Neuronal stem cell (in vitro differentiated cells): ENCODE measurements around the gene PLIN5.

Source experiments
- DNase-seq: peaks from one replicate; pipeline ENCODE4 v3.0.0-alpha.2; 2013; ENCODE audit warnings: low spot score
- H2AFZ ChIP-seq: one replicate; pipeline ENCODE4 v1.6.1; 2013; ENCODE audit warnings: mild to moderate bottlenecking, low read length, inconsistent platforms
- H2AK5ac ChIP-seq: 2 replicates; pipeline ENCODE4 v1.6.1; 2013; ENCODE audit warnings: low read depth, mild to moderate bottlenecking, inconsistent platforms, low read length, moderate library complexity, mixed read lengths
- H2BK120ac ChIP-seq: 2 replicates; pipeline ENCODE4 v1.6.1; 2013; ENCODE audit warnings: low read depth, mild to moderate bottlenecking, inconsistent platforms, low read length, moderate library complexity, mixed read lengths
- H2BK12ac ChIP-seq: one replicate; pipeline ENCODE4 v1.6.1; 2013; ENCODE audit warnings: low read length, inconsistent platforms
- H2BK15ac ChIP-seq: 2 replicates; pipeline ENCODE4 v1.6.1; 2013; ENCODE audit warnings: mild to moderate bottlenecking, low read length, inconsistent platforms, mixed read lengths
- H2BK5ac ChIP-seq: one replicate; pipeline ENCODE4 v1.6.1; 2013; ENCODE audit warnings: inconsistent platforms, mild to moderate bottlenecking, low read length, moderate library complexity
- H3K14ac ChIP-seq: one replicate; pipeline ENCODE4 v1.6.1; 2013; ENCODE audit warnings: low read length, inconsistent platforms
- H3K18ac ChIP-seq: 2 replicates; pipeline ENCODE4 v1.6.1; 2013; ENCODE audit warnings: low read length, inconsistent platforms
- H3K23ac ChIP-seq: 2 replicates; pipeline ENCODE4 v1.6.1; 2013; ENCODE audit warnings: low read depth, mild to moderate bottlenecking, mixed read lengths, low read length, inconsistent platforms; ENCODE audit not compliant: poor library complexity
- H3K27ac ChIP-seq: replicated peaks from 3 replicates; pipeline ENCODE4 v1.5.1; 2013; ENCODE audit warnings: low read length, inconsistent platforms
- H3K27me3 ChIP-seq, 3 experiments: 2 replicates each; pipeline ENCODE4 v1.6.1; 2013; ENCODE audit warnings: low read length in 3 of 3, mild to moderate bottlenecking in 2 of 3, inconsistent platforms in 1 of 3, low read depth in 1 of 3, mixed read lengths in 1 of 3, moderate library complexity in 1 of 3; ENCODE audit not compliant: control insufficient read depth in 3 of 3, insufficient read depth in 3 of 3
- H3K36me3 ChIP-seq, 2 donors: replicated peaks in 1 of 2; 2 replicates each; pipeline ENCODE4 v1.6.1; 2013; ENCODE audit warnings: low read length in 2 of 2; ENCODE audit not compliant: control insufficient read depth in 2 of 2, insufficient read depth in 2 of 2
- H3K4ac ChIP-seq: 2 replicates; pipeline ENCODE4 v1.6.1; 2013; ENCODE audit warnings: inconsistent platforms, mild to moderate bottlenecking, low read length, moderate library complexity
- H3K4me1 ChIP-seq, 2 donors: 1 replicate in 1 of 2; 2 replicates in 1 of 2; pipeline ENCODE4 v1.6.1; 2013; ENCODE audit warnings: low read length in 2 of 2, low read depth in 1 of 2; ENCODE audit not compliant: control insufficient read depth in 2 of 2, insufficient read depth in 1 of 2
- H3K4me2 ChIP-seq: one replicate; pipeline ENCODE4 v1.6.1; 2013; ENCODE audit warnings: mild to moderate bottlenecking, low read length, inconsistent platforms; ENCODE audit not compliant: insufficient read depth, poor library complexity, severe bottlenecking
- H3K4me3 ChIP-seq, 2 donors: 2 replicates each; pipeline ENCODE4 v1.5.1; 2013; ENCODE audit warnings: low read length in 2 of 2, mild to moderate bottlenecking in 2 of 2, inconsistent platforms in 1 of 2, moderate library complexity in 1 of 2
- H3K79me1 ChIP-seq: one replicate; pipeline ENCODE4 v1.6.1; 2013; ENCODE audit warnings: low read depth, mild to moderate bottlenecking, inconsistent platforms, low read length, moderate library complexity
- H3K9ac ChIP-seq: one replicate; pipeline ENCODE4 v1.6.1; 2013; ENCODE audit warnings: mild to moderate bottlenecking, low read depth, low read length, inconsistent platforms; ENCODE audit not compliant: poor library complexity
- H3K9me3 ChIP-seq, 2 donors: replicated peaks in 1 of 2; 2 replicates each; pipeline versions ENCODE3 to v1.6.1; 2013; ENCODE audit warnings: low read length in 2 of 2, mild to moderate bottlenecking in 2 of 2, inconsistent platforms in 1 of 2, low read depth in 1 of 2, mixed read lengths in 1 of 2, moderate library complexity in 1 of 2; ENCODE audit not compliant: control insufficient read depth in 2 of 2, insufficient read depth in 1 of 2
- H4K8ac ChIP-seq: one replicate; pipeline ENCODE4 v1.6.1; 2013; ENCODE audit warnings: low read depth, mild to moderate bottlenecking, inconsistent platforms, low read length, moderate library complexity
- H4K91ac ChIP-seq: one replicate; pipeline ENCODE4 v1.6.1; 2013; ENCODE audit warnings: low read length, low read depth, mild to moderate bottlenecking, inconsistent platforms; ENCODE audit not compliant: poor library complexity
- WGBS, 2 donors: extraction: QIAGEN DNeasy Blood & Tissue Kit; methylation state at CpG; one replicate each; pipeline ENCODE4 v1.1.7; 2013; ENCODE audit warnings: missing lambda C conversion rate in 2 of 2, mixed read lengths in 1 of 2; ENCODE audit not compliant: insufficient read length in 2 of 2, insufficient replicate concordance in 1 of 2; ENCODE audit errors: extremely low coverage in 2 of 2; 5-methylcytosine and 5-hydroxymethylcytosine counted together

The PLIN5 gene

GRCh38 chr19:4518345-4519171 lies 16.5 kb downstream of the PLIN5 start, which contains the start of gene PLIN4:
Gene PLIN4 (minus strand): TSS chr19:4518486. CDS start chr19:4518272, 214 bp downstream.
- Histone ChIP-seq H4K91ac (peak within 1 kb of the TSS; percentile 43), H2BK15ac (peak within 1 kb of the TSS; percentile 67), H3K79me1 (no peaks in the 10 kb centered on the region), H3K4me3 (peak within 1 kb of the TSS in 1 of 2 donors; percentile 31), H3K9ac (no peak within 1 kb of the TSS), H3K36me3 (no peaks in the 10 kb centered on the region), H3K14ac (peak within 1 kb of the TSS; percentile 71), H3K4me2 (peak within 1 kb of the TSS; percentile 11), H3K27ac (no peak within 1 kb of the TSS), H4K8ac (peak within 1 kb of the TSS; percentile 17), H2BK120ac (peak within 1 kb of the TSS; percentile 61), H3K9me3 (no peaks in the 10 kb centered on the region), H3K4me1 (peaks cover 0 to 4% of the 10 kb centered on the region in 2 donors), H3K4ac (no peak within 1 kb of the TSS), H3K23ac (no peak within 1 kb of the TSS), H3K27me3 (peaks cover 0 to 2% (median 0%) of the 10 kb centered on the region in 3 experiments), H2AFZ (peak within 1 kb of the TSS; percentile 28), H2BK5ac (peak within 1 kb of the TSS; percentile 91), H3K18ac (peak within 1 kb of the TSS; percentile 76), H2AK5ac (peak within 1 kb of the TSS; percentile 94), H2BK12ac (peak within 1 kb of the TSS; percentile 26)
- DNase-seq = no peak
- no CpG with 5 or more reads among the region's 34 CpGs for WGBS, 2 donors

GRCh38 chr19:4517451-4518057 lies 17.5 kb downstream of the PLIN5 start:
- peaks cover 0 to 2% (median 0%) of the 10 kb centered on the region in 3 experiments for H3K27me3 ChIP-seq
- peak overlapping the region; percentile 91 for H2BK5ac ChIP-seq
- peak overlapping the region; percentile 43 for H4K91ac ChIP-seq
- peak overlapping the region; percentile 67 for H2BK15ac ChIP-seq
- peak overlapping the region; percentile 94 for H2AK5ac ChIP-seq
- no peak overlapping the region for H2AFZ ChIP-seq
- peak overlapping the region; percentile 76 for H3K18ac ChIP-seq
- H2BK12ac ChIP-seq = no peak overlapping the region
- DNase-seq = no peak
- H3K9me3 ChIP-seq = no peaks in the 10 kb centered on the region
- peaks cover 0 to 4% of the 10 kb centered on the region in 2 donors for H3K4me1 ChIP-seq
- H3K9ac ChIP-seq = no peak overlapping the region
- peak overlapping the region; percentile 61 for H2BK120ac ChIP-seq
- no peak overlapping the region for H3K4me3 ChIP-seq
- H3K27ac ChIP-seq = no peak overlapping the region
- H3K36me3 ChIP-seq = no peaks in the 10 kb centered on the region
- WGBS, 2 donors = no CpG with 5 or more reads among the region's 24 CpGs
- H3K14ac ChIP-seq = peak overlapping the region; percentile 71
- peak overlapping the region; percentile 17 for H4K8ac ChIP-seq
- H3K4me2 ChIP-seq = peak overlapping the region; percentile 11
- no peak overlapping the region for H3K23ac ChIP-seq
- H3K4ac ChIP-seq = no peak overlapping the region
- no peaks in the 10 kb centered on the region for H3K79me1 ChIP-seq

GRCh38 chr19:4516939-4517300 lies 18.1 kb downstream of the PLIN5 start:
- peak overlapping the region; percentile 71 for H3K14ac ChIP-seq
- H2BK15ac ChIP-seq = peak overlapping the region; percentile 67
- DNase-seq = no peak
- H3K4ac ChIP-seq = no peak overlapping the region
- H3K18ac ChIP-seq = peak overlapping the region; percentile 76
- no peaks in the 10 kb centered on the region for H3K36me3 ChIP-seq
- H4K91ac ChIP-seq = no peak overlapping the region
- H2AFZ ChIP-seq = no peak overlapping the region
- no peaks in the 10 kb centered on the region for H3K79me1 ChIP-seq
- no peak overlapping the region for H3K4me3 ChIP-seq
- H3K4me2 ChIP-seq = no peak overlapping the region
- H4K8ac ChIP-seq = peak overlapping the region; percentile 17
- no peak overlapping the region for H2BK12ac ChIP-seq
- H3K4me1 ChIP-seq = peaks cover 0 to 4% of the 10 kb centered on the region in 2 donors
- peak overlapping the region; percentile 21 for H3K9ac ChIP-seq
- no peak overlapping the region for H2BK120ac ChIP-seq
- H3K27ac ChIP-seq = no peak overlapping the region
- no CpG with 5 or more reads among the region's 8 CpGs for WGBS, 2 donors
- no peaks in the 10 kb centered on the region for H3K9me3 ChIP-seq
- H3K23ac ChIP-seq = no peak overlapping the region
- H3K27me3 ChIP-seq = peaks cover 0 to 2% (median 2%) of the 10 kb centered on the region in 3 experiments
- H2AK5ac ChIP-seq = peak overlapping the region; percentile 94
- no peak overlapping the region for H2BK5ac ChIP-seq
